ENCODE measurements around the gene XPNPEP2. TPM values are rescaled to one million over a fixed set of nuclear protein-coding genes. Genes with fewer than 3 reads are reported as not detected.

The XPNPEP2 gene
- total and polyA plus RNA-seq, 8 donors: 0.07 to 1.0 (median 0.20) TPM

DNA sequence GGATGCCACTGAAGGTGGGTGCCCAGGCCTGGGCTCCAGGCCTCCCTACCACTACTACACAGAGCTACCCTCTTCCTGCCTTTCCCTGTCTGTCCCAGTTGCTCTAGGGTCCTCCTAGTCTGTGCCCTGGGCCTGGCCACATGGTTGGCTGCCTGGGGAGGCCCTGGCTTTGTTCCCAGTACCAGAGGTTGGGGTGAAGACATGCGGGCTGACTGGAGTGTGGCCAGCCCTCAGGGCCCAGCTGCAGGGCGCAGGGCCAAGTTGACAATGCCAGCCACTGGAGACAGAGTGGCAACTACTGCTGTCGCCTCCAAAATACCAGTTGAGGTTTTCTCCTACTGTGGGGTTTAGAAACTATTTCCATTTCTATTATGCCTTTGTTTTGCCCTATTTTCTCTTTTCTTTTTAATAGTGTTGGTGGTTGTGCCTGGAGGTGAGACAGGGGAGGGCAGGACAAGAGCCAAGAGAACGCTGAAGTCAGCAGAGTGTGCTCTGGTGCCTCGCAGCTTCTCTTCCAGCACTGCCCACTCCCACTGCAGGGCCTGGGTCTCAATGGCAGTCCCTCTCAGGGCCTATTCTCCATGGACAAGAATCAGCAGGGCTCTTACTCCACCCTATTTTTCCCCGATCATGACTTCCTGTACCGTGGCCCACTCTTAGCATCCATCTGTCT, 32.2 kb upstream of the XPNPEP2 start:
- 56 to 60% methylated on average over 7 of the region's 7 CpGs for WGBS, 2 donors
- intact Hi-C loops (cut with DNase I): no loop called here

DNA sequence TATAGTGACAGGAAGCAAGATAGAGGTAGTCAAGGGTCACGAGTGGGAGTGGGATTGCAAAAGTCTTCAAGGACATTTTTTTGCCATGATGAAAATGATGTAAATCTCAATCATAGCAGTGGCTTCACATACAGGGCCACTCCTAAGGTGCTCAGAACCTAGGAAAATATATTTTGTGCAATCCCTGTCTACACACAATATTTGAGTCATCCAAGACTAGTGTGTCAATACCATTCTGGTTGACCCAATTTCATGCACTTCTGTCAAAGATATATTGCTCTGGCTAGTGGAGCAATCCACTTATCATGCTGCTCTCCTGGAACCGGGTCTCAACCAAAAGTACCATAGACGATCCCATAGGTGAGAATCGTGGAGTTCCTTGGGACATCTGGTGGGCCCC, 24.2 kb upstream of the XPNPEP2 start:
- Histone ChIP-seq H3K27me3 (peaks cover 0 to 7% (median 1%) of the 10 kb centered on the region in 4 donors), H3K36me3 (no peaks in the 10 kb centered on the region), H3K4me3 (no peak overlapping the region), H3K4me1 (no peaks in the 10 kb centered on the region), H3K9me3 (no peaks in the 10 kb centered on the region), H3K27ac (no peak overlapping the region)
- FAIRE-seq: no peak
- ATAC-seq: no peak
- 73 to 87% methylated on average over 4 of the region's 4 CpGs for WGBS, 2 donors
- intact Hi-C loops (cut with DNase I): no loop called here
- TF ChIP-seq, protein P1, sequence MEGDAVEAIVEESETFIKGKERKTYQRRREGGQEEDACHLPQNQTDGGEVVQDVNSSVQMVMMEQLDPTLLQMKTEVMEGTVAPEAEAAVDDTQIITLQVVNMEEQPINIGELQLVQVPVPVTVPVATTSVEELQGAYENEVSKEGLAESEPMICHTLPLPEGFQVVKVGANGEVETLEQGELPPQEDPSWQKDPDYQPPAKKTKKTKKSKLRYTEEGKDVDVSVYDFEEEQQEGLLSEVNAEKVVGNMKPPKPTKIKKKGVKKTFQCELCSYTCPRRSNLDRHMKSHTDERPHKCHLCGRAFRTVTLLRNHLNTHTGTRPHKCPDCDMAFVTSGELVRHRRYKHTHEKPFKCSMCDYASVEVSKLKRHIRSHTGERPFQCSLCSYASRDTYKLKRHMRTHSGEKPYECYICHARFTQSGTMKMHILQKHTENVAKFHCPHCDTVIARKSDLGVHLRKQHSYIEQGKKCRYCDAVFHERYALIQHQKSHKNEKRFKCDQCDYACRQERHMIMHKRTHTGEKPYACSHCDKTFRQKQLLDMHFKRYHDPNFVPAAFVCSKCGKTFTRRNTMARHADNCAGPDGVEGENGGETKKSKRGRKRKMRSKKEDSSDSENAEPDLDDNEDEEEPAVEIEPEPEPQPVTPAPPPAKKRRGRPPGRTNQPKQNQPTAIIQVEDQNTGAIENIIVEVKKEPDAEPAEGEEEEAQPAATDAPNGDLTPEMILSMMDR (IDR thresholded peaks at IDR 0.05): no peak
- no peak for DNase-seq

More for the DNA sequence above, 32.2 kb upstream of the XPNPEP2 start:
- TF ChIP-seq, protein P1 (IDR thresholded peaks at IDR 0.05): no peak
- Histone ChIP-seq H3K9me3 (no peaks in the 10 kb centered on the region), H3K27ac (no peak overlapping the region), H3K36me3 (no peaks in the 10 kb centered on the region), H3K27me3 (peaks cover 0 to 7% (median 5%) of the 10 kb centered on the region in 4 donors), H3K4me1 (no peaks in the 10 kb centered on the region), H3K4me3 (no peak overlapping the region)
- DNase-seq (peak in 2 of 6 donors; percentile 22 to 38), ATAC-seq (peak in 2 of 4 donors; percentile 31 to 50), FAIRE-seq (no peak)

DNA sequence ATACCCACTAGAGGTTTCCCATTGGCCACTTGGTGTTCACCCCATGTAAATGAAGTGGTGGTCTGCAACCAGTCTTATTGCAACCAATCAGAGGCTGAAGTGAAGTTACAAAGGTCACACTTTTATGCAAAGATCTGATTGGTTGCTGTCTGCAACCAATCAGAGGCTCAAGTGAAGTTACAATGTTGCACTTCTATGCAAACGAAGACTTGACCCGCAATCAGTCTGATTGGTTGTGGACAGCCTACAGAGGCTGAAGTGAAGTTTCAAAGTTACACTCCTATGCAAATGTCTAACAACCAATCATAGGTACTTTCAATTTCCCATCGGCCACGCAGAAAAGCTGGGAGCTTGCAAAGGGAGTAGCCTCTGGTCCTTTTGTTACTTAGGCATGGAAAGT, 22.3 kb upstream of the XPNPEP2 start:
- no peak overlapping the region for H3K27ac ChIP-seq
- TF ChIP-seq, protein P1 (IDR thresholded peaks at IDR 0.05): no peak
- WGBS, 2 donors: 68 to 70% methylated on average over 4 of the region's 4 CpGs
- no peaks in the 10 kb centered on the region for H3K4me1 ChIP-seq
- H3K9me3 ChIP-seq: no peaks in the 10 kb centered on the region
- DNase-seq (no peak), FAIRE-seq (no peak), ATAC-seq (no peak)
- H3K4me3 ChIP-seq: no peak overlapping the region
- intact Hi-C loops (cut with DNase I): no loop called here
- H3K27me3 ChIP-seq: peaks cover 0 to 12% (median 0%) of the 10 kb centered on the region in 4 donors
- H3K36me3 ChIP-seq: no peaks in the 10 kb centered on the region

DNA sequence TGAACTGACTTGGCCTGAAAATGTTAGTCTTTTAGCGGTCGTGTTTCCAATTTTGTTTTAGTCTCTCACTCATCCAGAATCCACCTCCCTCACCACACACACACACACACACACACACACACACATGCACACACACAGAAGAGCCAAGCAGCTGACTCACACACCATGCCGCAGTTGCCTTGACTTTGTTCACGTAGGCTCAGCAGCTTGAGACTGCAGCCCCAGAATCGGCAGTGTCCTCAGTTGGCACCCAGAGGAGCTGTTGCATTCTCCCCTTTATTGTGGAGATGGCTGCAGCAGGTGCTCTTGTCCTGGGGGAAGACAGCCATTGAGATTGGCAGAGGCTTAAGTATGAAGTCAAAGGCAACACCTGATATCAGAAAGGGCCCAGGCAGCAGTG, 20.9 kb upstream of the XPNPEP2 start:
- H3K27ac ChIP-seq: no peak overlapping the region
- no peak overlapping the region for H3K4me3 ChIP-seq
- WGBS, 2 donors: 67 to 75% methylated on average over 5 of the region's 5 CpGs
- no peak for FAIRE-seq
- no peaks in the 10 kb centered on the region for H3K9me3 ChIP-seq
- intact Hi-C loops (cut with DNase I): no loop called here
- no peak for DNase-seq
- TF ChIP-seq, protein P1 (IDR thresholded peaks at IDR 0.05): no peak
- H3K36me3 ChIP-seq: no peaks in the 10 kb centered on the region
- H3K27me3 ChIP-seq: peaks cover 0 to 6% (median 2%) of the 10 kb centered on the region in 4 donors
- no peak for ATAC-seq
- no peaks in the 10 kb centered on the region for H3K4me1 ChIP-seq

DNA sequence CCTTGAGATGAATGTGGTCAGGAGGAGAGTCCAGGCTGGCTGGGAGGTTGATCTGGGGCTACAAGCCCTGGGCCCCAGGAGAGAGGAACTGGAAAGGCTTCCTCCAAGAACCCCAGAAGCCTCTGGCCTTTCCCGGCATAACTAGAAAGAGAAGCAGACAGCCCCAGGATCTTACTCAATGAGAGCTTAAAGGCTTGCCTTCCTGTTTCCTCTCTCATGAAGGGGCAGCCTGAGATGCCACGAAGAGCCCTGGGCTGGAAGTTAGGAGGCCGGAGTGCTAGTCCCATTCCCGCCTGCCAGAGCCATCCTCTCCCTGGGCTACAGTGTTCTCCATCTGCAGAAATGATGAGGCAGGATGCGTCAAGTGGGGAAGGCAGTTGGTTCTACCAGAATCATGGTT, 20.1 kb upstream of the XPNPEP2 start:
- Histone ChIP-seq H3K9me3 (no peaks in the 10 kb centered on the region), H3K27me3 (peaks cover 0 to 6% (median 2%) of the 10 kb centered on the region in 4 donors), H3K36me3 (no peaks in the 10 kb centered on the region), H3K4me3 (no peak overlapping the region), H3K27ac (no peak overlapping the region), H3K4me1 (no peaks in the 10 kb centered on the region)
- TF ChIP-seq, protein P1 (IDR thresholded peaks at IDR 0.05): no peak
- no peak for FAIRE-seq
- ATAC-seq: no peak
- intact Hi-C loops (cut with DNase I): no loop called here
- no peak for DNase-seq
- WGBS, 2 donors: 77 to 85% methylated on average over 5 of the region's 5 CpGs

Data from pancreas (tissue), 10 donors.